ENCODE results near the gene AFAP1L1. TPM values are rescaled to one million over a fixed set of nuclear protein-coding genes. Genes with fewer than 3 reads are reported as not detected.

Gene AFAP1L1
- total and polyA plus RNA-seq, 2 of the 13 experiments (the other 11 are each of a cell fraction or from before 2014, with no cell fraction given): 0.38 to 1.0 TPM

DNA sequence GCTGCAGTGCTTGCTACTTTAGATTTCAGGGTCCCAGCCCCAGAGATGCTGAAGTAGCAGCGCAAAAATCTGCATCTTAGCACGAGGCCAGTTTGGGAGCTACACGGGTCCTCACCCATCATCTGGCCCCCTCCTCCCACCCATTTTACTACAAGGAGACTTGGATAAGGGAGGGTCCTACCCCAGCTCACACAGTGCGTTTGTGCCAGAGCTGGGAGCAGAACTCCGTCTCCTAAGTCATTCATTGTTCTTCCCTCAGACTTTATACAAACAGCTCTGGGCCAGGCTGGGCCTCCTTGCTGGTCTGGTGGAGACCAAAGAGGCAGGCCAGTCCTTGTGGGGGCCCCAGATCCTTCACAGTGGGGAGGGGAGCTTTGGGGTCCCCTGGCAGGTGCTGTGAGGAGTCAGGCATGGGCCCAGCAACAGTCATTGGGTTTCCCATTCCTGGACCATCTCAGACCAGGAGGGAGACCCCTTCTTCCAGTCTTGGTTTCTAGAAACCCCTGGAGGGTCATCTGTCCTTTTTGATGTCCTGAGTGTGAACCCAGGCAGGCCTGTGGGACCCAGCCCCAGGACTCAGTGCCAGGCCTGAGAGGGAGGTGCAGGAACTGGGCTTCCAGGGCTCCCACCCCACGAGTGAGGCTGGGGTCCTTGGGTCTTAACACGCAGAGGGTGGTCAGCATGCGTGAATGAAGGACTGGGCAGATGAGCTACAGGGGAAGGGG is 109.8 kb downstream of the AFAP1L1 start (continued):
- TF ChIP-seq CENPX (CRISPR knock-in tag; IDR thresholded peaks at IDR 0.05) (no peak), ZNF776 (CRISPR knock-in tag; IDR thresholded peaks at IDR 0.05) (0 out of 2 replicates have a peak, but pooled peaks have one; percentile 65), ZNF256 (CRISPR knock-in tag; conservative IDR thresholded peaks at IDR 0.05) (no peak), ZNF253 (CRISPR knock-in tag; IDR thresholded peaks at IDR 0.05; ENCODE audit: borderline replicate concordance) (0 out of 2 replicates have a peak, but pooled peaks have one; percentile 35), ZNF790 (CRISPR knock-in tag; IDR thresholded peaks at IDR 0.05; ENCODE audit: borderline replicate concordance) (no peak), KDM5B (CRISPR knock-in tag; IDR thresholded peaks at IDR 0.05; ENCODE audit: borderline replicate concordance) (0 out of 2 replicates have a peak, but pooled peaks have one; percentile 43), ZNF713 (CRISPR knock-in tag; IDR thresholded peaks at IDR 0.05) (0 out of 2 replicates have a peak, but pooled peaks have one; percentile 32), ATRX (CRISPR knock-in tag; IDR thresholded peaks at IDR 0.05; ENCODE audit: borderline replicate concordance) (no peak), ELF4 (CRISPR knock-in tag; IDR thresholded peaks at IDR 0.05; ENCODE audit: borderline replicate concordance) (peak; percentile 32; the same call in 1 of the 2 replicates), SP2 (CRISPR knock-in tag; IDR thresholded peaks at IDR 0.05) (0 out of 2 replicates have a peak, but pooled peaks have one; percentile 22), TCF7 (IDR thresholded peaks at IDR 0.05; ENCODE audit: low read depth) (no peak), NFKB2 (CRISPR knock-in tag; IDR thresholded peaks at IDR 0.05; ENCODE audit: borderline replicate concordance) (0 out of 2 replicates have a peak, but pooled peaks have one; percentile 44), DNMT3B (CRISPR knock-in tag; conservative IDR thresholded peaks at IDR 0.05) (no peak)
- TF ChIP-seq, protein P1, sequence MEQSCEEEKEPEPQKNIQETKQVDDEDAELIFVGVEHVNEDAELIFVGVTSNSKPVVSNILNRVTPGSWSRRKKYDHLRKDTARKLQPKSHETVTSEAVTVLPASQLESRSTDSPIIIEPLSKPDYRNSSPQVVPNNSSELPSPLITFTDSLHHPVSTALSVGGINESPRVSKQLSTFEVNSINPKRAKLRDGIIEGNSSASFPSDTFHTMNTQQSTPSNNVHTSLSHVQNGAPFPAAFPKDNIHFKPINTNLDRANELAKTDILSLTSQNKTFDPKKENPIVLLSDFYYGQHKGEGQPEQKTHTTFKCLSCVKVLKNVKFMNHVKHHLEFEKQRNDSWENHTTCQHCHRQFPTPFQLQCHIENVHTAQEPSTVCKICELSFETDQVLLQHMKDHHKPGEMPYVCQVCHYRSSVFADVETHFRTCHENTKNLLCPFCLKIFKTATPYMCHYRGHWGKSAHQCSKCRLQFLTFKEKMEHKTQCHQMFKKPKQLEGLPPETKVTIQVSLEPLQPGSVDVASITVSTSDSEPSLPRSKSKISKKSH (CRISPR knock-in tag; IDR thresholded peaks at IDR 0.05; ENCODE audit: borderline replicate concordance): 0 out of 2 replicates have a peak, but pooled peaks have one; percentile 20
- TF ChIP-seq, protein P2, sequence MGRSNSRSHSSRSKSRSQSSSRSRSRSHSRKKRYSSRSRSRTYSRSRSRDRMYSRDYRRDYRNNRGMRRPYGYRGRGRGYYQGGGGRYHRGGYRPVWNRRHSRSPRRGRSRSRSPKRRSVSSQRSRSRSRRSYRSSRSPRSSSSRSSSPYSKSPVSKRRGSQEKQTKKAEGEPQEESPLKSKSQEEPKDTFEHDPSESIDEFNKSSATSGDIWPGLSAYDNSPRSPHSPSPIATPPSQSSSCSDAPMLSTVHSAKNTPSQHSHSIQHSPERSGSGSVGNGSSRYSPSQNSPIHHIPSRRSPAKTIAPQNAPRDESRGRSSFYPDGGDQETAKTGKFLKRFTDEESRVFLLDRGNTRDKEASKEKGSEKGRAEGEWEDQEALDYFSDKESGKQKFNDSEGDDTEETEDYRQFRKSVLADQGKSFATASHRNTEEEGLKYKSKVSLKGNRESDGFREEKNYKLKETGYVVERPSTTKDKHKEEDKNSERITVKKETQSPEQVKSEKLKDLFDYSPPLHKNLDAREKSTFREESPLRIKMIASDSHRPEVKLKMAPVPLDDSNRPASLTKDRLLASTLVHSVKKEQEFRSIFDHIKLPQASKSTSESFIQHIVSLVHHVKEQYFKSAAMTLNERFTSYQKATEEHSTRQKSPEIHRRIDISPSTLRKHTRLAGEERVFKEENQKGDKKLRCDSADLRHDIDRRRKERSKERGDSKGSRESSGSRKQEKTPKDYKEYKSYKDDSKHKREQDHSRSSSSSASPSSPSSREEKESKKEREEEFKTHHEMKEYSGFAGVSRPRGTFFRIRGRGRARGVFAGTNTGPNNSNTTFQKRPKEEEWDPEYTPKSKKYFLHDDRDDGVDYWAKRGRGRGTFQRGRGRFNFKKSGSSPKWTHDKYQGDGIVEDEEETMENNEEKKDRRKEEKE (IDR thresholded peaks at IDR 0.05): no peak
- TF ChIP-seq, protein P3, sequence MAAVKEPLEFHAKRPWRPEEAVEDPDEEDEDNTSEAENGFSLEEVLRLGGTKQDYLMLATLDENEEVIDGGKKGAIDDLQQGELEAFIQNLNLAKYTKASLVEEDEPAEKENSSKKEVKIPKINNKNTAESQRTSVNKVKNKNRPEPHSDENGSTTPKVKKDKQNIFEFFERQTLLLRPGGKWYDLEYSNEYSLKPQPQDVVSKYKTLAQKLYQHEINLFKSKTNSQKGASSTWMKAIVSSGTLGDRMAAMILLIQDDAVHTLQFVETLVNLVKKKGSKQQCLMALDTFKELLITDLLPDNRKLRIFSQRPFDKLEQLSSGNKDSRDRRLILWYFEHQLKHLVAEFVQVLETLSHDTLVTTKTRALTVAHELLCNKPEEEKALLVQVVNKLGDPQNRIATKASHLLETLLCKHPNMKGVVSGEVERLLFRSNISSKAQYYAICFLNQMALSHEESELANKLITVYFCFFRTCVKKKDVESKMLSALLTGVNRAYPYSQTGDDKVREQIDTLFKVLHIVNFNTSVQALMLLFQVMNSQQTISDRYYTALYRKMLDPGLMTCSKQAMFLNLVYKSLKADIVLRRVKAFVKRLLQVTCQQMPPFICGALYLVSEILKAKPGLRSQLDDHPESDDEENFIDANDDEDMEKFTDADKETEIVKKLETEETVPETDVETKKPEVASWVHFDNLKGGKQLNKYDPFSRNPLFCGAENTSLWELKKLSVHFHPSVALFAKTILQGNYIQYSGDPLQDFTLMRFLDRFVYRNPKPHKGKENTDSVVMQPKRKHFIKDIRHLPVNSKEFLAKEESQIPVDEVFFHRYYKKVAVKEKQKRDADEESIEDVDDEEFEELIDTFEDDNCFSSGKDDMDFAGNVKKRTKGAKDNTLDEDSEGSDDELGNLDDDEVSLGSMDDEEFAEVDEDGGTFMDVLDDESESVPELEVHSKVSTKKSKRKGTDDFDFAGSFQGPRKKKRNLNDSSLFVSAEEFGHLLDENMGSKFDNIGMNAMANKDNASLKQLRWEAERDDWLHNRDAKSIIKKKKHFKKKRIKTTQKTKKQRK (IDR thresholded peaks at IDR 0.05; ENCODE audit: low read length): no peak
- TF ChIP-seq, protein P4, sequence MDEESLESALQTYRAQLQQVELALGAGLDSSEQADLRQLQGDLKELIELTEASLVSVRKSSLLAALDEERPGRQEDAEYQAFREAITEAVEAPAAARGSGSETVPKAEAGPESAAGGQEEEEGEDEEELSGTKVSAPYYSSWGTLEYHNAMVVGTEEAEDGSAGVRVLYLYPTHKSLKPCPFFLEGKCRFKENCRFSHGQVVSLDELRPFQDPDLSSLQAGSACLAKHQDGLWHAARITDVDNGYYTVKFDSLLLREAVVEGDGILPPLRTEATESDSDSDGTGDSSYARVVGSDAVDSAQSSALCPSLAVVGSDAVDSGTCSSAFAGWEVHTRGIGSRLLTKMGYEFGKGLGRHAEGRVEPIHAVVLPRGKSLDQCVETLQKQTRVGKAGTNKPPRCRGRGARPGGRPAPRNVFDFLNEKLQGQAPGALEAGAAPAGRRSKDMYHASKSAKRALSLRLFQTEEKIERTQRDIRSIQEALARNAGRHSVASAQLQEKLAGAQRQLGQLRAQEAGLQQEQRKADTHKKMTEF (CRISPR knock-in tag; IDR thresholded peaks at IDR 0.05): no peak

All from HepG2 (cell line).